Fibroblast of lung (primary cell): Measurements from ENCODE around the gene ZBTB45. TPM values are rescaled to one million over a fixed set of nuclear protein-coding genes. Genes with fewer than 3 reads are reported as not detected.
"Not testable (repeated sequence)": the region's sequence is repeated elsewhere in the genome, so short reads cannot be mapped to it uniquely, and the experiment has no call there.

Experiments
- DNase-seq, 2 donors: peaks; one replicate each; pipeline versions ENCODE4 v3.0.0 to v3.0.0-alpha.2; 2010; ENCODE audit warnings: low read depth in 2 of 2
- H2AFZ ChIP-seq: 2 replicates; pipeline ENCODE4 v1.5.1; 2012; ENCODE audit warnings: low read length, control low read depth, inconsistent platforms
- H3K27ac ChIP-seq: 2 replicates; pipeline ENCODE4 v1.5.1; 2011; ENCODE audit warnings: low read length, control low read depth; ENCODE audit not compliant: insufficient read depth
- H3K27me3 ChIP-seq: 2 replicates; pipeline ENCODE4 v1.5.1; 2011; ENCODE audit warnings: mild to moderate bottlenecking, low read length; ENCODE audit not compliant: control insufficient read depth, insufficient read depth
- H3K36me3 ChIP-seq: 2 replicates; pipeline ENCODE4 v1.5.1; 2011; ENCODE audit warnings: low read length; ENCODE audit not compliant: control insufficient read depth, insufficient read depth
- H3K4me1 ChIP-seq: 2 replicates; pipeline ENCODE4 v1.5.1; 2011; ENCODE audit warnings: low read length; ENCODE audit not compliant: control insufficient read depth, insufficient read depth; ENCODE audit errors: extremely low read depth
- H3K4me2 ChIP-seq: 2 replicates; pipeline ENCODE4 v1.5.1; 2011; ENCODE audit warnings: low read length, control low read depth; ENCODE audit not compliant: insufficient read depth; ENCODE audit errors: extremely low read depth
- H3K4me3 ChIP-seq, 4 experiments: fragments of 200-600 bp in 1 of 4; sonication (generic) in 1 of 4; replicated peaks in 1 of 4; 2 replicates each; pipeline ENCODE4 v1.5.1; 2011 to 2016; ENCODE audit warnings: low read length in 4 of 4, low read depth in 3 of 4, mild to moderate bottlenecking in 3 of 4, control low read depth in 2 of 4, inconsistent platforms in 1 of 4, mixed read lengths in 1 of 4; ENCODE audit not compliant: insufficient read depth in 1 of 4; ENCODE audit errors: control extremely low read depth in 1 of 4
- H3K79me2 ChIP-seq: 2 replicates; pipeline ENCODE4 v1.5.1; 2012; ENCODE audit warnings: mild to moderate bottlenecking, low read length, inconsistent platforms; ENCODE audit not compliant: control insufficient read depth, insufficient read depth
- H3K9ac ChIP-seq: 2 replicates; pipeline ENCODE4 v1.5.1; 2011; ENCODE audit warnings: mild to moderate bottlenecking, low read length, control low read depth; ENCODE audit not compliant: insufficient read depth
- H3K9me3 ChIP-seq: 2 replicates; pipeline ENCODE4 v1.5.1; 2012; ENCODE audit warnings: low read depth, low read length; ENCODE audit not compliant: control insufficient read depth, insufficient read depth
- H4K20me1 ChIP-seq: 2 replicates; pipeline ENCODE4 v1.5.1; 2011; ENCODE audit warnings: low read length; ENCODE audit not compliant: control insufficient read depth, insufficient read depth; ENCODE audit errors: extremely low read depth
- CTCF ChIP-seq, 2 donors: IDR thresholded peaks in 1 of 2; conservative IDR thresholded peaks in 1 of 2; 1 replicate in 1 of 2; 2 replicates in 1 of 2; pipeline ENCODE4 v1.5.1; 2011 to 2012; ENCODE audit warnings: low read length in 2 of 2, control low read depth in 1 of 2, inconsistent platforms in 1 of 2, low read depth in 1 of 2, mild to moderate bottlenecking in 1 of 2
- EZH2 ChIP-seq: IDR thresholded peaks from 2 replicates; pipeline ENCODE4 v1.5.1; 2012; ENCODE audit warnings: low read length, control low read depth, mild to moderate bottlenecking; ENCODE audit errors: missing control alignments
- polyA plus RNA-seq, 2 donors: library from polyadenylated mRNA; depleted of rRNA in 1 of 2; stranded (reverse) in 1 of 2; unstranded in 1 of 2; fragments of >200 nt; gene quantifications; 2 replicates each; pipeline ENCODE4 v1.2.1, GENCODE V29; 2011 to 2012; ENCODE audit warnings: missing spikeins in 1 of 2
- total RNA-seq: library from RNA; depleted of rRNA; stranded (reverse); fragments of >200 nt; gene quantifications from 2 replicates; pipeline ENCODE4 v1.2.1, GENCODE V29; 2014

The ZBTB45 gene
- total and polyA plus RNA-seq, 2 donors (not counting 1 experiment from before 2014, with no cell fraction given), result 3.1 to 5.9 TPM

GRCh38 chr19:58544591-58545285 lies 25.1 kb upstream of the ZBTB45 start:
- Histone ChIP-seq H3K4me1 (peaks cover 9% of the 10 kb centered on the region), H4K20me1 (peaks cover 7% of the 10 kb centered on the region), H3K79me2 (peaks cover 50% of the 10 kb centered on the region), H3K27ac (peak overlapping the region; percentile 96), H3K36me3 (peaks cover 27% of the 10 kb centered on the region), H3K9me3 (no peaks in the 10 kb centered on the region), H3K4me2 (peak overlapping the region; percentile 72), H3K27me3 (no peaks in the 10 kb centered on the region), H2AFZ (no peak overlapping the region), H3K4me3 (peak overlapping the region; percentile 90 to 96 (median 94)), H3K9ac (peak overlapping the region; percentile 85)
- peak; percentile 32 to 52 for DNase-seq
- TF ChIP-seq CTCF (conservative IDR thresholded peaks at IDR 0.05 in 1 of 2, IDR thresholded peaks at IDR 0.05 in 1 of 2; ENCODE audit: low read depth in 1 of 2, low read length in 2 of 2) (no peak), EZH2 (no peak)

DNA sequence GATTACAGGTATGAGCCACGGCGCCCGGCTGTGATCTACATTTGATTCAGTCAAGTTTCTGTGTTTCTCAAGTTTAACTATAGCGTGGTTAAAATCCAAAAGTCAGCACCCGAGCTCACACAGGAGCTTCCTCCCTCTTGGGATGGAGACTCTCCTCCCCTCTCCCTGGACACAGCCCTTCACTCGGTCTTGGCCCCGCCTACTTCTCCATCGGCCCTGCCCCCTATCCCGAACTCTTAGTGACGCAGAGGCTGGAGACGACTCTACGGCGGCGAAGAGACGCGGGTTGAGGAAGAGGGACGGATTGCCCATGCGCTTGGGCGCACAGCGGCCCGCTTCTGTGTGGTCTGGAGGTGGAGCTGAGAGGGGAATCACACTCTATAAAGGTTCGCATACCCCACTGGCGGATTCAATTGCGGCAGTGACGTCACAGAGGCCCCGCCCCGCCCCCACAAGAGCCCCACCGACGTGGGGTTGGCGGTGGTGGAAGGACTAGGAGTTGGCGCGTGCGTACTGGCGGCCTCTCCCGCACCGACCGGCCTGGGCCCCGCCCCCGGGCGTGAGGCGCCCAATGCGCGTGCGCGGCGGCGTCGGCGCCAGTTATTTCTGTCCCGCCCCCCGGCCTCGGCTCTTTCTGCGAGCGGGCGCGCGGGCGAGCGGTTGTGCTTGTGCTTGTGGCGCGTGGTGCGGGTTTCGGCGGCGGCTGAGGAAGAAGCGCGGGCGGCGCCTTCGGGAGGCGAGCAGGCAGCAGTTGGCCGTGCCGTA lies 24.4 kb upstream of the ZBTB45 start, which contains the start of gene TRIM28:
TRIM28 (plus strand) TSS at position 239 of the 765 bp plus-strand sequence. CDS start 694 bp downstream, outside the sequence.
- Histone ChIP-seq H3K9me3 (no peaks in the 10 kb centered on the region), H2AFZ (peak within 1 kb of the TSS; percentile 73), H3K27me3 (peaks cover 6% of the 10 kb centered on the region), H3K4me1 (peaks cover 9% of the 10 kb centered on the region), H3K9ac (peak within 1 kb of the TSS; percentile 85), H3K4me2 (peak within 1 kb of the TSS; percentile 75), H4K20me1 (peaks cover 7% of the 10 kb centered on the region), H3K36me3 (peaks cover 20% of the 10 kb centered on the region), H3K79me2 (peaks cover 43% of the 10 kb centered on the region), H3K4me3 (peak within 1 kb of the TSS; percentile 90 to 96 (median 94)), H3K27ac (peak within 1 kb of the TSS; percentile 96)
- TF ChIP-seq EZH2 (no peak), CTCF (conservative IDR thresholded peaks at IDR 0.05 in 1 of 2, IDR thresholded peaks at IDR 0.05 in 1 of 2; ENCODE audit: low read depth in 1 of 2, low read length in 2 of 2) (no peak)
- peak; percentile 99 for DNase-seq

- not testable (repeated sequence) for H2AFZ ChIP-seq, H3K9me3 ChIP-seq, DNase-seq, H3K4me2 ChIP-seq, H3K9ac ChIP-seq, H3K4me3 ChIP-seq, H4K20me1 ChIP-seq, H3K4me1 ChIP-seq
- Histone ChIP-seq H3K36me3 (peaks cover 11% of the 10 kb centered on the region), H3K79me2 (peaks cover 32% of the 10 kb centered on the region), H3K27me3 (peaks cover 18% of the 10 kb centered on the region), H3K27ac (peak overlapping the region; percentile 96)
These were observed 23.2 kb upstream of the ZBTB45 start for GRCh38 chr19:58542641-58543372.

- not testable (repeated sequence) for H3K36me3 ChIP-seq, H3K9me3 ChIP-seq, H2AFZ ChIP-seq, H3K4me3 ChIP-seq, H3K9ac ChIP-seq, H3K79me2 ChIP-seq, DNase-seq, H4K20me1 ChIP-seq, H3K4me2 ChIP-seq, H3K4me1 ChIP-seq, H3K27ac ChIP-seq
- H3K27me3 ChIP-seq, result peaks cover 27% of the 10 kb centered on the region
These were observed 19.6 kb upstream of the ZBTB45 start for GRCh38 chr19:58539169-58539559.
